GM19239 (cell line): Measurements from ENCODE around the gene KCNIP2.

Experiments
- DNase-seq: peaks from one replicate; pipeline ENCODE4 v3.0.0; 2011; ENCODE audit warnings: low spot score; ENCODE audit not compliant: insufficient read length
- FAIRE-seq: peaks from 2 replicates; lab custom pipeline; 2011; peaks lifted over from hg19 to GRCh38; lab: Jason Lieb, UNC

KCNIP2 gene

GRCh38 chr10:101829561-101830315 lies 13.9 kb downstream of the KCNIP2 start:
- no peak for DNase-seq
- FAIRE-seq, result no peak

- no peak for FAIRE-seq
- no peak for DNase-seq
These were observed 14.6 kb downstream of the KCNIP2 start for GRCh38 chr10:101828766-101829551.

GRCh38 chr10:101827919-101828600 lies 15.5 kb downstream of the KCNIP2 start:
- no peak for FAIRE-seq
- no peak for DNase-seq

- FAIRE-seq, result no peak
- DNase-seq, result no peak
These were observed 16.7 kb downstream of the KCNIP2 start for GRCh38 chr10:101826852-101827434.

- FAIRE-seq, result no peak
- DNase-seq, result no peak
These were observed 18.9 kb downstream of the KCNIP2 start for GRCh38 chr10:101824736-101825135.

- DNase-seq, result no peak
- FAIRE-seq, result no peak
These were observed 24.5 kb downstream of the KCNIP2 start for GRCh38 chr10:101818872-101819633.

- FAIRE-seq (peak; percentile 100), DNase-seq (peak; percentile 73)
These were observed 25.3 kb downstream of the KCNIP2 start, which contains the start of gene OGA for GRCh38 chr10:101818119-101818871. TSS of gene OGA (minus strand) at chr10:101818444. CDS start at chr10:101818022, 422 bp downstream.

GRCh38 chr10:101817337-101818118 lies 26.1 kb downstream of the KCNIP2 start:
- FAIRE-seq, result no peak

GRCh38 chr10:101816913-101817336 lies 26.7 kb downstream of the KCNIP2 start:
- DNase-seq (no peak), FAIRE-seq (peak; percentile 45)

More at GRCh38 chr10:101817337-101818118, 26.1 kb downstream of the KCNIP2 start:
- no peak for DNase-seq

- no peak for FAIRE-seq
- no peak for DNase-seq
These were observed 27.2 kb downstream of the KCNIP2 start for GRCh38 chr10:101816376-101816775.

GRCh38 chr10:101814466-101815071 lies 29.0 kb downstream of the KCNIP2 start:
- FAIRE-seq (peak; percentile 88), DNase-seq (no peak)

- DNase-seq, result no peak
- no peak for FAIRE-seq
These were observed 31.0 kb downstream of the KCNIP2 start for GRCh38 chr10:101812606-101813005.

- FAIRE-seq (no peak), DNase-seq (no peak)
These were observed 36.4 kb downstream of the KCNIP2 start for GRCh38 chr10:101807158-101807557.

GRCh38 chr10:101803511-101803910 lies 40.1 kb downstream of the KCNIP2 start:
- FAIRE-seq, result no peak
- DNase-seq, result no peak

- FAIRE-seq, result no peak
These were observed 46.1 kb downstream of the KCNIP2 start for GRCh38 chr10:101797403-101798059.

GRCh38 chr10:101793526-101793925 lies 50.1 kb downstream of the KCNIP2 start:
- no peak for DNase-seq
- no peak for FAIRE-seq

More at GRCh38 chr10:101797403-101798059, 46.1 kb downstream of the KCNIP2 start:
- no peak for DNase-seq

- DNase-seq (no peak), FAIRE-seq (peak; percentile 44)
These were observed 53.9 kb downstream of the KCNIP2 start for GRCh38 chr10:101789686-101790085.
